Activated T-helper 1 cell treated with anti-CD3 and anti-CD28 coated beads, Interleukin-12 subunit alpha, Interleukin-12 subunit beta, Interleukin-2, Interleukin-4 antibody, amounts not matched to agents 30 ng/mL and 10 ng/mL and 1 ng/mL, durations not matched to agents 14 hours and 24 hours and 36 hours (primary cell): ENCODE measurements around the gene LRRC27. TPM values are rescaled to one million over a fixed set of nuclear protein-coding genes. Genes with fewer than 3 reads are reported as not detected.

Experiments used
- DNase-seq: peaks from one replicate; pipeline ENCODE4 v3.0.0; 2021; ENCODE audit warnings: low spot score
- H3K27ac Mint-ChIP-seq: one replicate; pipeline ENCODE4 v1.8.0; 2021; ENCODE audit warnings: mild to moderate bottlenecking, mixed read lengths
- H3K27me3 Mint-ChIP-seq: one replicate; pipeline ENCODE4 v1.8.0; 2022; ENCODE audit warnings: mild to moderate bottlenecking, moderate library complexity, mixed read lengths; ENCODE audit not compliant: insufficient read depth
- H3K36me3 Mint-ChIP-seq: one replicate; pipeline ENCODE4 v1.8.0; 2021; ENCODE audit warnings: low read depth, mixed read lengths
- H3K4me1 Mint-ChIP-seq: one replicate; pipeline ENCODE4 v1.8.0; 2021; ENCODE audit warnings: low read depth, mixed read lengths
- H3K4me3 Mint-ChIP-seq: one replicate; pipeline ENCODE4 v1.8.0; 2021; ENCODE audit warnings: mild to moderate bottlenecking, moderate library complexity, mixed read lengths
- H3K9me3 Mint-ChIP-seq: one replicate; pipeline ENCODE4 v1.8.0; 2021; ENCODE audit warnings: mixed read lengths
- intact Hi-C: fragments of 100-400 bp; cut with micrococcal nuclease; formaldehyde crosslinking; loops from one replicate; pipeline ENCODE4 v1.15.1; 2024
- total RNA-seq: library from RNA; stranded (reverse); gene quantifications from 2 replicates; pipeline ENCODE4 v1.2.3, GENCODE V29; 2022

The LRRC27 gene
- total RNA-seq, 1 donor from 2014 or later: 1.7 TPM

GRCh38 chr10:132296666-132297443 is 35.1 kb upstream of the LRRC27 start:
- Mint-ChIP-seq H3K4me1 (no peaks in the 10 kb centered on the region), H3K27ac (no peak overlapping the region), H3K4me3 (no peak overlapping the region), H3K9me3 (no peaks in the 10 kb centered on the region), H3K27me3 (no peaks in the 10 kb centered on the region), H3K36me3 (no peaks in the 10 kb centered on the region)
- DNase-seq: no peak
- intact Hi-C loops: no loop called here

GRCh38 chr10:132297526-132297925 is 34.5 kb upstream of the LRRC27 start:
- intact Hi-C loops: no loop called here
- no peak for DNase-seq
- Mint-ChIP-seq H3K27ac (no peak overlapping the region), H3K27me3 (no peaks in the 10 kb centered on the region), H3K9me3 (no peaks in the 10 kb centered on the region), H3K4me1 (no peaks in the 10 kb centered on the region), H3K36me3 (no peaks in the 10 kb centered on the region), H3K4me3 (no peak overlapping the region)

- DNase-seq: no peak
- no peaks in the 10 kb centered on the region for H3K9me3 Mint-ChIP-seq
- no peaks in the 10 kb centered on the region for H3K36me3 Mint-ChIP-seq
- no peaks in the 10 kb centered on the region for H3K27me3 Mint-ChIP-seq
- H3K4me1 Mint-ChIP-seq: no peaks in the 10 kb centered on the region
- no peak overlapping the region for H3K4me3 Mint-ChIP-seq
- intact Hi-C loops: no loop called here
- no peak overlapping the region for H3K27ac Mint-ChIP-seq
Observed at GRCh38 chr10:132298038-132298881, 33.7 kb upstream of the LRRC27 start.

- Mint-ChIP-seq H3K9me3 (no peaks in the 10 kb centered on the region), H3K36me3 (no peaks in the 10 kb centered on the region), H3K4me3 (no peak overlapping the region), H3K27me3 (peaks cover 8% of the 10 kb centered on the region), H3K4me1 (no peaks in the 10 kb centered on the region), H3K27ac (no peak overlapping the region)
- intact Hi-C loops: loop anchor here (10.0 kb wide), 2 partner anchors 315 to 975 kb away; partner anchors contain the start of genes ADAM8 and BNIP3
- DNase-seq: no peak
Observed at GRCh38 chr10:132299371-132300336, 32.3 kb upstream of the LRRC27 start.

GRCh38 chr10:132300582-132300981 is 31.4 kb upstream of the LRRC27 start:
- no peak for DNase-seq
- Mint-ChIP-seq H3K27me3 (peaks cover 8% of the 10 kb centered on the region), H3K27ac (no peak overlapping the region), H3K4me1 (no peaks in the 10 kb centered on the region), H3K9me3 (no peaks in the 10 kb centered on the region), H3K4me3 (no peak overlapping the region), H3K36me3 (no peaks in the 10 kb centered on the region)
- intact Hi-C loops: loop anchor here (10.0 kb wide), 2 partner anchors 316 to 974 kb away; partner anchors contain the start of genes ADAM8 and BNIP3

GRCh38 chr10:132301371-132302330 is 30.3 kb upstream of the LRRC27 start:
- H3K36me3 Mint-ChIP-seq: no peaks in the 10 kb centered on the region
- peaks cover 18% of the 10 kb centered on the region for H3K27me3 Mint-ChIP-seq
- H3K4me1 Mint-ChIP-seq: no peaks in the 10 kb centered on the region
- intact Hi-C loops: loop anchor here (10.0 kb wide), 2 partner anchors 317 to 973 kb away; partner anchors contain the start of genes ADAM8 and BNIP3
- H3K9me3 Mint-ChIP-seq: no peaks in the 10 kb centered on the region
- no peak overlapping the region for H3K4me3 Mint-ChIP-seq
- no peak for DNase-seq
- H3K27ac Mint-ChIP-seq: no peak overlapping the region

- no peak for DNase-seq
- Mint-ChIP-seq H3K9me3 (no peaks in the 10 kb centered on the region), H3K27me3 (peaks cover 22% of the 10 kb centered on the region), H3K36me3 (no peaks in the 10 kb centered on the region), H3K27ac (no peak overlapping the region), H3K4me3 (no peak overlapping the region), H3K4me1 (no peaks in the 10 kb centered on the region)
- intact Hi-C loops: loop anchor here (10.0 kb wide), 2 partner anchors 318 to 972 kb away; partner anchors contain the start of genes ADAM8 and BNIP3
Observed at GRCh38 chr10:132302421-132303310, 29.3 kb upstream of the LRRC27 start.

- Mint-ChIP-seq H3K9me3 (no peaks in the 10 kb centered on the region), H3K4me1 (no peaks in the 10 kb centered on the region), H3K36me3 (no peaks in the 10 kb centered on the region), H3K27ac (no peak overlapping the region), H3K4me3 (no peak overlapping the region), H3K27me3 (peaks cover 22% of the 10 kb centered on the region)
- intact Hi-C loops: loop anchor here (10.0 kb wide), 2 partner anchors 319 to 971 kb away; partner anchors contain the start of genes ADAM8 and BNIP3
- DNase-seq: no peak
Observed at GRCh38 chr10:132303361-132304115, 28.5 kb upstream of the LRRC27 start.

GRCh38 chr10:132304756-132305509 is 27.1 kb upstream of the LRRC27 start:
- Mint-ChIP-seq H3K27ac (no peak overlapping the region), H3K9me3 (no peaks in the 10 kb centered on the region), H3K4me3 (no peak overlapping the region), H3K27me3 (peaks cover 32% of the 10 kb centered on the region), H3K36me3 (no peaks in the 10 kb centered on the region), H3K4me1 (no peaks in the 10 kb centered on the region)
- intact Hi-C loops: loop anchor here (5.0 to 10.0 kb wide), 3 partner anchors 73 to 970 kb away; partner anchors contain the start of genes ADAM8 and BNIP3
- no peak for DNase-seq
